ENCODE measurements around the gene MRPL24.

The MRPL24 gene

DNA sequence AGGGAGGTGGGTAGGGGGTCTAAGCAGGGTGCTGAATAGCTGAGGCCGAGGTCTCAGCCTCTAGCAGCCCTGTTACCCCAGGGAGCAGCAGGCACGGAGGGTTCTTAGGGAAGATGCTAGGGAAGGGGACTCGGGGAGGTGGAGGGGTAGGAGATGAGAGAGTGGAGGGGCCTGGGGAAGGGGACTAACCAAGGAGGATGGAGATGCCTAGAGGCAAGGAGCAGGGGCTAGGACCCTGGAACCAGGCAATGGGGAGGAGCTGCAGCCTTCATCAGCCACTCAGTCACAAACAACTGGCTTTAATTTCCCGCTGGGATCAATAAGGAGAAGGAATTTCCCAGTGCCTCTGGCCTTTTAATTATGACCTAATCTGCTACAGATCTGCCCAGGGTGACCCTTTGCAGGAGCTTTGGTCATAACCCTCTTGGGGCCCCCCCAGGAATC lies 32.6 kb downstream of the MRPL24 start:
- no peak for DNase-seq

GRCh38 chr1:156707417-156708217 lies 33.3 kb downstream of the MRPL24 start:
- DNase-seq = no peak

GRCh38 chr1:156706657-156707416 lies 34.1 kb downstream of the MRPL24 start:
- DNase-seq = no peak

DNA sequence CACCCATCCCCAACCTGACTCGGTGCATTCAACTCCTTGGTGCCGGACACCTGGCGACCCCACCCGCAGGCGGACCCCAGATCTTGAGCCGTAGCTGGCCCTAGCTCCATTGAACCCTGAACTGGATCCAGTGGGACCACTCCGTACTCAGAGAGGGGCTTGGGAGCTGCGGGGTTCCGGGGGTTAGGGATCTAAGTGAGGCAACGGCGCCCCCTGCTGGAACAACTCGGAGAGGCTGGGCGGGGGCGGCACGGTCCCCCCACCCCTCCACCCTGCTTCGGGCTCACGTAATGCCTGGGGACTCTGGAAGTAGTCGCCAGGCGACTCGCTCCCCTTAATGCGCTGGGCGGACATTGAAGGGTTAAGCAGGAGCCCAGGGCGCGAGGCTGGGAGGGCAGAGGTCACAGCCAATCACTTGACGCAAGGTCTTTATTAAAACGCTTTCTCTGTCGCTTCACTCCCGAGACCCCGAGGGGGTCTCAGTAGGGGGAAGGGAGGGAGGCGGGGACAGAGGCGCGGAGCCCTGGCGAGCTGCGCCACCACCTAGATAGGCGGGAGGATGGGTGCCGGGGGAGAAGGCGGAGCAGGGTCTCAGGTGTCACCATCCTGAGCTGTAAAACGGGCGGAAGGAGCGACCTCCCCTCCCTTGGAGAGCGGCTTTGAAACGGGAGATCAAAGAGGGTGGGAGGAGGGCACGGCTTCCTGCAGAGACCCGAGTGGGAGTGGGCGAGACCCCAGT lies 34.8 kb downstream of the MRPL24 start:
- DNase-seq = peak; percentile 62

GRCh38 chr1:156705321-156705917 lies 35.5 kb downstream of the MRPL24 start, which contains the start of gene CRABP2:
Gene CRABP2 (minus strand): TSS chr1:156705583. CDS start chr1:156705446, 137 bp downstream.
- DNase-seq = peak; percentile 23

GRCh38 chr1:156704930-156705320 lies 36.0 kb downstream of the MRPL24 start:
- DNase-seq = no peak

DNA sequence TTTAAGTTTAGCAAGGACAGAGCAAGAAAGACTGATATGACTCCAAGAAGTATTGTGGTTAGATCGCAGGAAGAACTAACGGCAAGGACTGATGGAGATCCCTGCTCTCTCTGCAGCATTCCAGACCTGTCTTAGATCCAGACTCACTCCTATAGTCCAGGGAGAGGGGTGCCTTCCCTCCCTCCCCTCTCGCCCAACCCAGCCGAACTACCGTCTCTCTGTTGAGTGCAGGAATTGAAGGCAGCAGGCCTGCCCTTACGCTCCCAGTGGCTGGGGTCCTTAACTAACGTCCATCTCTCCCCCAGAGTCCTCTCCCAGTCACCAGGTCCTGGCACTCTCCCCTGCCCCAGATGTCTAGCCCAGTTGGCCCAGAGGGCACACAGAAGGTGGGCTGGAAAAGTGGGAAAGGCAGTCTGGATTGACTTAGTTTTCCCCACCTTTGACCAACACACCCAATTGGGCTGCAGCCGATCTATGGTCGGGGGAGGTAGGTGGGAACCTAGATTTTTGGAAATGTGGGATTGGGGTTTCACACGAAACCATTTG lies 36.6 kb downstream of the MRPL24 start:
- DNase-seq = no peak

- DNase-seq = no peak
Measured at GRCh38 chr1:156703741-156704140, 37.1 kb downstream of the MRPL24 start.

DNA sequence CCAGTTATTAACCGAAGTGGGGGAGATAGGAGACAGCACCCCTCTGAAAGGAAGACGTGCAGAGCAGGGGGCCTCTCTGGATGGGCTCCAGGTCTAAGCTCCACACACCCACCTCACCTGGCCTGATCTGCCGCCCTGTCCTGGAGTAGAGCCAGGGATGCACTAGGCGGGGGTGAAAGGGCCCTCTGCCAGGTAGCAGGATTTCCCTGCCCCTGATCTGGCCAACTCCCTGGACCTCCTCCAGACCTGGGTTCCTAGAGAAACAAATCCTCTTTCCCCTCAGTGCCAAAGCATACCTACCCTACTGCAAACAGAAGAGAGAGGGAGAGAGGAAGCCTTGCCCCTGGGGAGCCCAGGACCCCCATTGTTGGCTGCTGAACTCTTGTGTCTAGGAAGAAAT lies 37.6 kb downstream of the MRPL24 start:
- DNase-seq = no peak

DNA sequence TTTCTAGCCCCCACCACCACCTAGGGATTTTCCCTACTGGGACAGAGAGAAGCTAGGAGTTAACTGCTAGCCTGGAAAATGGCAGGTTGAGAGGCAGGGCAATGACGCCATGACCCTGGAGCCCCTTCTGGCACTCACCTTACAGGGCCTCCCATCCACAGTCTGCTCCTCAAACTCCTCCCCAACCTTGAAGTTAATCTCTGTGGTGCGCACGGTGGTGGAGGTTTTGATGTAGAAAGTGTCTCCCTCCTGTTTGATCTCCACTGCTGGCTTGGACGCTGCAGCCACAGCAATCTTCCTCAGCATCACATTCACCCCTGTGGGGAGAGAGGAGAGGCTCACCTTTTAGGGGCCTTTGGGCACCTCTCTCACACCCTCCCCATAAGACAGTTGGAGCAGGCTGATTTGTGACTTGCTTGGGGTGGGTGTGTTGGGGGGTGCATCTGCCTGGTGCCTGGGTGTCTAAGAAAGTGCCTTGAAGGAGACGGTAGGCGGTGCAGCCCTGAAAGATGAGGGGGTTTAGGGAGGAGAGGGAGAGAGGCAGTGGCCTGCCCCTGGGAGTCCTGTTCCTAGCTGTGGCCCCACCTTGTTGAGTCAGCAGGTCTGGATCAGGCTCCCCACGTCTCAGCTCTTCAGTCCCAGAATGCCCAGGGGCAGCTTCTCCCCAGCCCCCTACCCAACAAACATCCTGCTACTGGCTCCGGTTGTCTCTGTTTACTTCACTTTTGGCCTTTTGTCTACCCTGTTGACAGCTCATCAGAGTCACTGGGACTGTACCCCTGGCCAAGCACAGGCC lies 40.0 kb downstream of the MRPL24 start:
- no peak for DNase-seq

DNA sequence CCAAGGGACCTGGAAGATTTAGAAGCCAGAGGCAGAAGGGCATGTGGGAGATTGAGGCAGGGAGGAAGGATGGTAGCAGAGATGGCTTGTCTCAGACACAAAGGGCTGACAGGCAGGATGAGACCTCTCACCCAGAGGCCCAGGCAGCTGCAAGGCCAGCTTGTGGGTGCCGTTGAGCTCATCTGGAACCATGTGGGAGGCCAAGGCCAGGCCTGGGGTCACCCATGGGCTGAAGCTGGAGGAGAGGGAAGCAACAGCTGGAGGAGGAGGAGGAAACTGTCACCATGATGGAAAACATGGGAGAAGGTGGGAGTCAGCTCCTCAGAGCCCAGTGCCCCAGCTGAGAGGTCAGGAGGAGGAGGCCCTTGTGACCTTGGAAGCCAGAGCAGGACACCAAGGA lies 41.9 kb downstream of the MRPL24 start:
- DNase-seq = no peak

DNA sequence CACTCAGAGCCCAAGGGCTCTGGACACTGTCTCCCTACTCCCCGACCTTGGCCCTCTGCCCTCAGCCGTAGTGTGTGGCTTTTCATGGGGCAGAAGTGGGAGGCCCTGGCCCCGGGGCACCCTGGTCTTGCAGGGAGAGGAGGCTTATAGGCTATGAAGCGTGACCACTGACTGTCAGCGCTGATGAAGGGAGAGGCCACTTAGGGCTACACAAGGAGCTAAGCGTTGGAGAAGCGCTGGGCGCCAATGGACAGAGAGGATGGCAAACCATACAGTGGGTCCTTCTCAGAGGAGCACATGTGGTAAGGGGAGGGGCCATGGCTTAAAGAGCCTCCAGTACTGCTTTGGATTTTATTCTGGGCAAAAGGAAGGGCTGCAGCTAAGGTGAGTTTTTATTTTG lies 43.4 kb downstream of the MRPL24 start:
- DNase-seq = no peak

- no peak for DNase-seq
Measured at GRCh38 chr1:156696755-156697154, 44.1 kb downstream of the MRPL24 start.

DNA sequence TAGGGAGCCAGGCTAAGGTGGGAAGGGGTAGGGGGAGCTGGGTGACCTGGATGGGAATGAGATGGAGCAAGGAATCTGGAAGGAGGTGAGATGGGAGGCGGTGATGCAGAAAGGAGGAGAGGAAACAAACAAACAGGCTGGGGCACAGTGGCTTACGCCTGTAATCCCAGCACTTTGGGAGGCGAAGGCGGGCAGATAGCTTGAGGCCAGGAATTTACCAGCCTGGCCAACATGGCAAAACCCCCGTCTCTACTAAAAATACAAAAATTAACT lies 46.3 kb downstream of the MRPL24 start:
- no peak for DNase-seq

DNA sequence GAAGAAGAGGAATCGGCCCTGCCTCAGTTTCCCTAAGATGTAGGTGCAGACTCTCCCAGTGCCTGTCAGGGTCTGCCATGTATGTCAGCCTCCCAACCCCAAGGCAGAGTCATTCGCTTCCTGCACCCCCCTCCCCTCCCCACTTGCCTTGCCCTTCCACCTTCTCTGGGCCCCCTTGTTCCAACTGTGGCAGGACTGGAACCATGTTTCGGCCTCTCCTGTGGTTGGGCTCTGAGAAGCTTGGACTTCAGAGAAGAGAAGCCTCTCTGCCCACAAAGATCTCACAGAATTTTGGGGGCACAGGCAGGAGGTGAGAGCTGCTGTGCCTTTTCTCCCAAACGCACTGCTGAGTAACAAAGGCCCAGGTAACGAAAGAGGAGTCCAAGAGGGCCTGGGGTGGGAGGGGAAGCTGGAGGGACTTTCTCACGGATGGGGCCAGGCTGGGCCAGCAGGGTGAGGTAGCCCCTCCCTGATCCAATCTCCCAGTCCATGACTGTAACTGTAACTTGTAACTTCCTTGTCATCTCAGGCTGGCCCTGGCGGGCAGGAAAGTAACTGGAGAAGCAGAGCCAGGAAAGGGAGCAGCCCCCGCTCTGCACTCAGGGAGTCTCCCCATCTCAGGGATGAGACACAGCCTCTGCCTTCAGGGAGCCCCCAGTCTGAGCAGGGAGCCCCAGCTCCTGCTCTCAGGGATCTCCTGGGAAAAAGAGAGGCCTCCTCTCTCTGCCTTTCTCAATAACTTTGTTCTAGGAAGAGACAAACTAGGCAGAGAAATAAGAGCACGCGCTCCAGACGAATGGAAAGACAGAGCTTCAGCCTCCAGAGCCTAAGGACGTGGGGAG lies 46.8 kb downstream of the MRPL24 start:
- no peak for DNase-seq

DNA sequence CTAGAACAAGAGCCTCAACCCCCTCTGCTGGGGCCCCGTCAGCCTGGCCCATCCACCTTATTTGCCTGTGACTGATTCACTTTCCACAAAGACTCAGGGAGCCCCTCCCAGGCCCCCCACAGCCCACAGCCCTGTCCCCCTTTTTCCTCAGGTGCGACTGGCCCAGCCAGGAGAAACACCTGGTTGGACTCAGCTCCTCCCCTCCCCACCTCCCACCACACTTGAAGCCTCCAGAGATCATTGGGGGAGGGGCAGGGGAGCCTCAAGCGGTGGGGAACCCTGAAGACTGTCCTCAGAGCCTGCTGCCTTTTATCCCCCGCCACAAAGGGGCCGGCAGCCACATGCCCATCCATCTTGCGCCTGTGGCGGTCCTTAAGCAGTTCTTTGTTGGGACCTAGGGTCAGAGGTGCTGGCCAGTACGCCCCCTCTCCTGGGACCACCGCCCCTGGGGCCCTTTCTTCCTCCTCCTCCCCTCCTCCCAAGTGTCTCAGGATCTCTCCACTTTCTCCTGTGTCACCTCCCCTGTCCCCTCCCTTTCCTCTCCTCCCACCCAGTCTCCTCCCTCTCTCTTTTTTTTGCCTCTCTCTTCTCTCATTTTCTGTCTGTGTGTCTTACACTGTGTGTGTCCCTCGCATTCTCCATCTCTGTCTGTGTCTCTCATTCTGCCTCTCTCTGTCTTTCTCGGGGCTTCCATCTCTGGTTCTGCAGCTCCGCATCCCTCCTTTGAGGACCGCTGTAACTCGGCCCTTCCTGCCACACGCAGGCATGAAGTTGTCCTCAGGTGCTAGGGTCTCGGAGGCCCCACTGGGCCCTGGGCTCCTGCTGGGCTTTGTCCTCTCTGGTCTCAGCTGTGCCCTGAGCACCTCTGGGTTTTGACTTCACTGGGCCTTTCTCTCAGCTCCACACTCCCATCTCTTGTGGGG lies 47.7 kb downstream of the MRPL24 start:
- DNase-seq = peak; percentile 24

DNA sequence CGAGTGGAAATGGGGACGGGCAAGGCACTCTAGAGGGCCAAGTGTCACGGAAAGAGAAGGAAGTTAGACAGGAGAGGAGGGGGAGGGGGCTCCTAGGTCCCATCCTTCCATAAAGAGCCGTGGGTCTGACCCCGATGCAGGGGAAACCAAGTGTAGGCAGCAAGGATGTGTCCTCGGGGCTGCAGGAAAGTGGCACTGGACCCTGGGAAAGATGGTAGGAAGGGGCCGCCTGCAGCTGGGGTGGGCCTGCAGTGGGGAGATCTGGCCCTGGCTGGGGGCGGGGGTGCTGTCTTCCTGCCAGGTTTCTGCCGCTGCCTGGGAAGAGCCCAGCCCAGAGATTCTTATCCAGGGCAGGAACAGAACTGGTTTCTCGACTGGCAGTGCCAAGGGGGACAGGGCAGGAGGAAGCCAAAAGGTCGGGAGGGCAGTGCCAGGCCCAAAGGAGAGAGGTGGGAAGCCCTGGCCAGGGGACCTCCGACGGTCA lies 48.4 kb downstream of the MRPL24 start:
- no peak for DNase-seq

GRCh38 chr1:156691665-156692440 lies 49.0 kb downstream of the MRPL24 start:
- DNase-seq = no peak

DNA sequence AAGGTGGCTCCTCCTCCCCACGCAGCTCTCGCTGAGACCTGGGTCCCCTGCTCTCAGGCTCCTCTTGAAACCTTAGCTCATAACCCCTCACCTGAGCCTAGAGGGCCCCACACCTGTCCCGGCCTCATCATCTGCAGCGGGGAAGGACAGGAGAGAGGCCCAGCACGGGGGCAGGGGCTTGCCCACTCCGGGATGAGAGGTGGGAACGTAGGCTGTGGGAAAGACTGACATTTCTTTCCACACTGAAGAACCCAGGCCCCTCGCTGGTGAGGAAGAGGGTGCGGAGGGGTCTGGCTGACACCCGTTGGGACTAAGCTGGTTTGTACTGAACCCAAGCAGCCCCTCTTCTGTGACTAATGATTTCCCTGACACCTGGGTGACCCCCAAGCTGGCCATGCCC lies 49.7 kb downstream of the MRPL24 start:
- DNase-seq = no peak
